Measurements from ENCODE around the gene RNF13.

GRCh38 chr3:149763565-149764195 is 49.3 kb upstream of the RNF13 start:
- TF ChIP-seq CTCF (IDR thresholded peaks at IDR 0.05; ENCODE audit: extremely low read depth in 1 of 2, insufficient read depth in 1 of 2, low read depth in 1 of 2, low read length in 2 of 2) (no peak), EZH2 (IDR thresholded peaks at IDR 0.05; ENCODE audit: borderline replicate concordance, low read depth, low read length, severe bottlenecking) (no peak)

Data from endothelial cell of umbilical vein (primary cell).